ENCODE data around the gene CFAP119. TPM values are rescaled to one million over a fixed set of nuclear protein-coding genes. Genes with fewer than 3 reads are reported as not detected.
A peak's percentile ranks its signal among the peaks of the same experiment; 100 is the strongest.

CFAP119 gene
- polyA plus RNA-seq, 1 donor from 2014 or later, result 17.0 TPM

DNA sequence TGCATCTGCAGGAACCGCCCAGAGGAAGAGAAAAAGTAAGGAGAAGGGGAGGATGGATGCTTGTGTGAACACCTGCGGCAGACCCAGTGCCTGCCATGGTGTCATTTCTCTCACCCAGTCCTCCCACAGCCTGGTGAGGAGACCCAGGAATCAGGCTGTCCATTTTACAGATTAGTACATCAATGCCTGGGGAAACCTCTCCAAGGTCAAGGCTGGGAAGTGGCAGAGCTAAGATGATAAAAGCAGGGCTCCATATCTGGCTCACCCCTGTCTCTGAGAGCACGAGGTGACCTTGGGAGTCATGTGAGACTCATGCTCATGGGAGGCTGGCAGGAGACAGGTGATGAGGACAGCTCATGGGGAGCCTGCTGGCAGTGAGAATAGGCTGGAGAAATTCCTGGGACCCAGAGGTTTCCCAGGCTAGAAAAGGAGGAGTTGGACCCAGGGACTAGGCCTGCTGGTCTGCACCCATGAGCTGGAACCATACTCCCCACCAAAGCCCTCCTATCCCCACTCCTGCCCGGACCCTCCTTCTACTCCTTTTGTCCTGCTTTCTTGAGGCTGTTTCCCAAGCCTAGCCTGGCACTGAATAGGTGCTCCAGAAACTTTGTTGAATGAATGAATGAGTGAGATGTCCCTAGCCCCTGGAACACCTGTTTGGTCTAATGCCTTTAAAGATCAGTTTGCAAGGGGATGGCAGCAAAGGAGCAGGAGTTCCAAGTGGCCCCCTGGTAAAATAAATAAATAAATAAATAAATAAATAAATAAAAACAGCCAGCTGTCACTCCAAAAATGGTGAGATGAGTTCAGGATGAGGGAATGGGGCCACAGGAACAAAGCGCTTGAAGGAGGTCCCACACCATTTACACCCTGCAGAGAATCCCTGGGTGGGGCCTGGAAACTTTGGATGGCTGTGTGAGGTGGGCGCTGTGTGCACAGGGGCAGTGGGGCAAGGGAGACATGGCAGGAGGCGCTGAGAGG is 23.6 kb upstream of the CFAP119 start:
- TF ChIP-seq, protein P1, sequence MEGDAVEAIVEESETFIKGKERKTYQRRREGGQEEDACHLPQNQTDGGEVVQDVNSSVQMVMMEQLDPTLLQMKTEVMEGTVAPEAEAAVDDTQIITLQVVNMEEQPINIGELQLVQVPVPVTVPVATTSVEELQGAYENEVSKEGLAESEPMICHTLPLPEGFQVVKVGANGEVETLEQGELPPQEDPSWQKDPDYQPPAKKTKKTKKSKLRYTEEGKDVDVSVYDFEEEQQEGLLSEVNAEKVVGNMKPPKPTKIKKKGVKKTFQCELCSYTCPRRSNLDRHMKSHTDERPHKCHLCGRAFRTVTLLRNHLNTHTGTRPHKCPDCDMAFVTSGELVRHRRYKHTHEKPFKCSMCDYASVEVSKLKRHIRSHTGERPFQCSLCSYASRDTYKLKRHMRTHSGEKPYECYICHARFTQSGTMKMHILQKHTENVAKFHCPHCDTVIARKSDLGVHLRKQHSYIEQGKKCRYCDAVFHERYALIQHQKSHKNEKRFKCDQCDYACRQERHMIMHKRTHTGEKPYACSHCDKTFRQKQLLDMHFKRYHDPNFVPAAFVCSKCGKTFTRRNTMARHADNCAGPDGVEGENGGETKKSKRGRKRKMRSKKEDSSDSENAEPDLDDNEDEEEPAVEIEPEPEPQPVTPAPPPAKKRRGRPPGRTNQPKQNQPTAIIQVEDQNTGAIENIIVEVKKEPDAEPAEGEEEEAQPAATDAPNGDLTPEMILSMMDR (IDR thresholded peaks at IDR 0.05; ENCODE audit: poor library complexity, severe bottlenecking), result no peak
- no peak for TF ChIP-seq EP300 (conservative IDR thresholded peaks at IDR 0.05; ENCODE audit: poor library complexity, severe bottlenecking)
- TF ChIP-seq, protein P2, sequence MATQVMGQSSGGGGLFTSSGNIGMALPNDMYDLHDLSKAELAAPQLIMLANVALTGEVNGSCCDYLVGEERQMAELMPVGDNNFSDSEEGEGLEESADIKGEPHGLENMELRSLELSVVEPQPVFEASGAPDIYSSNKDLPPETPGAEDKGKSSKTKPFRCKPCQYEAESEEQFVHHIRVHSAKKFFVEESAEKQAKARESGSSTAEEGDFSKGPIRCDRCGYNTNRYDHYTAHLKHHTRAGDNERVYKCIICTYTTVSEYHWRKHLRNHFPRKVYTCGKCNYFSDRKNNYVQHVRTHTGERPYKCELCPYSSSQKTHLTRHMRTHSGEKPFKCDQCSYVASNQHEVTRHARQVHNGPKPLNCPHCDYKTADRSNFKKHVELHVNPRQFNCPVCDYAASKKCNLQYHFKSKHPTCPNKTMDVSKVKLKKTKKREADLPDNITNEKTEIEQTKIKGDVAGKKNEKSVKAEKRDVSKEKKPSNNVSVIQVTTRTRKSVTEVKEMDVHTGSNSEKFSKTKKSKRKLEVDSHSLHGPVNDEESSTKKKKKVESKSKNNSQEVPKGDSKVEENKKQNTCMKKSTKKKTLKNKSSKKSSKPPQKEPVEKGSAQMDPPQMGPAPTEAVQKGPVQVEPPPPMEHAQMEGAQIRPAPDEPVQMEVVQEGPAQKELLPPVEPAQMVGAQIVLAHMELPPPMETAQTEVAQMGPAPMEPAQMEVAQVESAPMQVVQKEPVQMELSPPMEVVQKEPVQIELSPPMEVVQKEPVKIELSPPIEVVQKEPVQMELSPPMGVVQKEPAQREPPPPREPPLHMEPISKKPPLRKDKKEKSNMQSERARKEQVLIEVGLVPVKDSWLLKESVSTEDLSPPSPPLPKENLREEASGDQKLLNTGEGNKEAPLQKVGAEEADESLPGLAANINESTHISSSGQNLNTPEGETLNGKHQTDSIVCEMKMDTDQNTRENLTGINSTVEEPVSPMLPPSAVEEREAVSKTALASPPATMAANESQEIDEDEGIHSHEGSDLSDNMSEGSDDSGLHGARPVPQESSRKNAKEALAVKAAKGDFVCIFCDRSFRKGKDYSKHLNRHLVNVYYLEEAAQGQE (IDR thresholded peaks at IDR 0.05; ENCODE audit: borderline replicate concordance), result no peak
- Histone ChIP-seq H3K27ac (ENCODE audit: low read length) (no peak overlapping the region), H2AFZ (ENCODE audit: low read depth, low read length) (no peak overlapping the region)

DNA sequence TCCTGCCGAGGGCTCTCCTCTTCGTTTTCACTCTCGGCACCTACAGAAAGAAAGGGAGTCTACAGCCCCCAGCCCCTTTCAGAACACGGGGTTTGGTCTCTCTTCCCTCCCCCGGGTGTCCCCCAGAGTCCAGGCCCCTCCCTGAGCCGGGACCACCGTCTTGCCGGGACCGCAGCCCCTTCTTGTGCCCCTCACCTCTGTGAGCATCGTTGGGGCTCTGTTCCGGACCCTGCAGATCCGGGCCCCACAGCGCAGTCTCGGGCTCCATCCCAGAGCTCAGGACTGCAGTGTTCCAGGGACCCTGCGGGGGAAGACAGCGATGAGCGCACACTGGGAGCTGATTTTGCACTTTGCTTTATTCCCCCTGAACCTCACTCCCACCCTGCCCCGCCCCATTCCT is 22.4 kb upstream of the CFAP119 start:
- H2AFZ ChIP-seq (ENCODE audit: low read depth, low read length), result no peak overlapping the region
- H4K20me1 ChIP-seq (ENCODE audit: insufficient read depth), result no peaks in the 10 kb centered on the region
- H3K9me2 ChIP-seq (ENCODE audit: insufficient read depth, low read length), result no peaks in the 10 kb centered on the region
- no peaks in the 10 kb centered on the region for H3K36me3 ChIP-seq (ENCODE audit: insufficient read depth, low read length)
- TF ChIP-seq EP300 (conservative IDR thresholded peaks at IDR 0.05; ENCODE audit: poor library complexity, severe bottlenecking) (no peak), TAF1 (IDR thresholded peaks at IDR 0.05; ENCODE audit: low read depth) (no peak), EZH2 (IDR thresholded peaks at IDR 0.05; ENCODE audit: borderline replicate concordance, insufficient read depth, low read length, poor library complexity, severe bottlenecking) (no peak), MXI1 (conservative IDR thresholded peaks at IDR 0.05; ENCODE audit: poor library complexity, severe bottlenecking) (no peak), RAD21 (conservative IDR thresholded peaks at IDR 0.05) (no peak), SMC3 (conservative IDR thresholded peaks at IDR 0.05; ENCODE audit: poor library complexity) (no peak), POLR2AphosphoS5 (IDR thresholded peaks at IDR 0.05) (no peak)
- TF ChIP-seq, protein P1 (IDR thresholded peaks at IDR 0.05; ENCODE audit: poor library complexity, severe bottlenecking), result no peak
- TF ChIP-seq, protein P2 (IDR thresholded peaks at IDR 0.05; ENCODE audit: borderline replicate concordance), result no peak
- H3K4me2 ChIP-seq (ENCODE audit: low read length), result no peak overlapping the region
- H3K79me2 ChIP-seq (replicated peaks; ENCODE audit: insufficient read depth, low read length), result peaks cover 22% of the 10 kb centered on the region
- no peaks in the 10 kb centered on the region for H3F3A ChIP-seq (ENCODE audit: insufficient read depth, low read length, poor library complexity, severe bottlenecking)
- H3K27me3 ChIP-seq (ENCODE audit: insufficient read depth, low read depth, low read length), result no peaks in the 10 kb centered on the region
- no peak overlapping the region for H3K4me3 ChIP-seq (ENCODE audit: low read length)
- H3K9ac ChIP-seq (ENCODE audit: low read length), result no peak overlapping the region
- H3K9me3 ChIP-seq (ENCODE audit: low read length), result no peaks in the 10 kb centered on the region
- no peak overlapping the region for H3K27ac ChIP-seq (ENCODE audit: low read length)

More for the DNA sequence above, 23.6 kb upstream of the CFAP119 start:
- Histone ChIP-seq H3K27me3 (ENCODE audit: insufficient read depth, low read depth, low read length) (no peaks in the 10 kb centered on the region), H3K9me2 (ENCODE audit: insufficient read depth, low read length) (no peaks in the 10 kb centered on the region), H4K20me1 (ENCODE audit: insufficient read depth) (no peaks in the 10 kb centered on the region), H3K4me3 (ENCODE audit: low read length) (peak overlapping the region; percentile 93), H3K9ac (ENCODE audit: low read length) (peak overlapping the region; percentile 95), H3K9me3 (ENCODE audit: low read length) (no peaks in the 10 kb centered on the region), H3F3A (ENCODE audit: insufficient read depth, low read length, poor library complexity, severe bottlenecking) (no peaks in the 10 kb centered on the region), H3K79me2 (replicated peaks; ENCODE audit: insufficient read depth, low read length) (peaks cover 22% of the 10 kb centered on the region), H3K4me2 (ENCODE audit: low read length) (peak overlapping the region; percentile 97), H3K36me3 (ENCODE audit: insufficient read depth, low read length) (no peaks in the 10 kb centered on the region)

All from neural cell (in vitro differentiated cells).